Coronary artery (tissue), 2 donors: ENCODE measurements around the gene NFIB.

Source experiments
- DNase-seq: peaks from one replicate; pipeline ENCODE4 v3.0.0-alpha.2; 2017; ENCODE audit warnings: low spot score
- H3K27ac ChIP-seq, 2 donors: fragments of 200-600 bp; sonication (generic); one replicate each; pipeline ENCODE4 v1.5.1; 2016 to 2019
- H3K4me3 ChIP-seq: fragments of 200-600 bp; sonication (generic); 2 replicates; pipeline ENCODE4 v1.5.1; 2016; ENCODE audit warnings: mild to moderate bottlenecking, moderate library complexity
- CTCF ChIP-seq: fragments of 200-600 bp; sonication (generic); IDR thresholded peaks from one replicate; pipeline ENCODE4 v1.5.1; 2019; ENCODE audit warnings: antibody characterized with exemption

NFIB gene

GRCh38 chr9:14304259-14304658 lies 9.7 kb downstream of the NFIB start:
- DNase-seq: no peak
- peak overlapping the region; percentile 25 for H3K4me3 ChIP-seq
- TF ChIP-seq CTCF: no peak
- peak overlapping the region; percentile 49 to 56 for H3K27ac ChIP-seq

- H3K27ac ChIP-seq: peak overlapping the region; percentile 56 to 69
- DNase-seq: no peak
- no peak for TF ChIP-seq CTCF
- peak overlapping the region; percentile 23 for H3K4me3 ChIP-seq
Observed at GRCh38 chr9:14303521-14303920, 10.4 kb downstream of the NFIB start.

GRCh38 chr9:14303100-14303499 lies 10.8 kb downstream of the NFIB start:
- no peak for TF ChIP-seq CTCF
- H3K27ac ChIP-seq: peak overlapping the region; percentile 56 to 69
- DNase-seq: no peak
- H3K4me3 ChIP-seq: peak overlapping the region; percentile 61

- Histone ChIP-seq H3K4me3 (peak overlapping the region; percentile 61), H3K27ac (peak overlapping the region; percentile 56 to 69)
- no peak for DNase-seq
- no peak for TF ChIP-seq CTCF
Observed at GRCh38 chr9:14302405-14302804, 11.5 kb downstream of the NFIB start.

- Histone ChIP-seq H3K4me3 (peak overlapping the region; percentile 61), H3K27ac (peak overlapping the region; percentile 56 to 69)
- no peak for TF ChIP-seq CTCF
- no peak for DNase-seq
Observed at GRCh38 chr9:14301583-14302021, 12.3 kb downstream of the NFIB start.

GRCh38 chr9:14301006-14301405 lies 12.9 kb downstream of the NFIB start:
- Histone ChIP-seq H3K4me3 (peak overlapping the region; percentile 61), H3K27ac (peak overlapping the region; percentile 56 to 69)
- no peak for TF ChIP-seq CTCF
- no peak for DNase-seq

- Histone ChIP-seq H3K27ac (peak overlapping the region; percentile 56 to 69), H3K4me3 (peak overlapping the region; percentile 61)
- TF ChIP-seq CTCF: no peak
- no peak for DNase-seq
Observed at GRCh38 chr9:14300588-14300987, 13.4 kb downstream of the NFIB start.
